A549 treated with Hydrocortisone at 1 μM for 4 hours (cell line): ENCODE data around the gene RFPL2. TPM values are rescaled to one million over a fixed set of nuclear protein-coding genes. Genes with fewer than 3 reads are reported as not detected.

Experiments used
- total RNA-seq: library from RNA; stranded (reverse); fragments of 200-300 nt; extraction: Qiagen RNA extraction; gene quantifications from 5 replicates; pipeline ENCODE4 v1.2.3, GENCODE V29; 2022

The RFPL2 gene
- total RNA-seq: 0.09 to 0.24 TPM (median 0.16 TPM) in 5 replicates

GRCh38 chr22:32204856-32205722 is at the start of gene RFPL2:
Gene RFPL2, minus strand, starts transcription at chr22:32205073. Its CDS starts 2,622 bp downstream, at chr22:32202451.

DNA sequence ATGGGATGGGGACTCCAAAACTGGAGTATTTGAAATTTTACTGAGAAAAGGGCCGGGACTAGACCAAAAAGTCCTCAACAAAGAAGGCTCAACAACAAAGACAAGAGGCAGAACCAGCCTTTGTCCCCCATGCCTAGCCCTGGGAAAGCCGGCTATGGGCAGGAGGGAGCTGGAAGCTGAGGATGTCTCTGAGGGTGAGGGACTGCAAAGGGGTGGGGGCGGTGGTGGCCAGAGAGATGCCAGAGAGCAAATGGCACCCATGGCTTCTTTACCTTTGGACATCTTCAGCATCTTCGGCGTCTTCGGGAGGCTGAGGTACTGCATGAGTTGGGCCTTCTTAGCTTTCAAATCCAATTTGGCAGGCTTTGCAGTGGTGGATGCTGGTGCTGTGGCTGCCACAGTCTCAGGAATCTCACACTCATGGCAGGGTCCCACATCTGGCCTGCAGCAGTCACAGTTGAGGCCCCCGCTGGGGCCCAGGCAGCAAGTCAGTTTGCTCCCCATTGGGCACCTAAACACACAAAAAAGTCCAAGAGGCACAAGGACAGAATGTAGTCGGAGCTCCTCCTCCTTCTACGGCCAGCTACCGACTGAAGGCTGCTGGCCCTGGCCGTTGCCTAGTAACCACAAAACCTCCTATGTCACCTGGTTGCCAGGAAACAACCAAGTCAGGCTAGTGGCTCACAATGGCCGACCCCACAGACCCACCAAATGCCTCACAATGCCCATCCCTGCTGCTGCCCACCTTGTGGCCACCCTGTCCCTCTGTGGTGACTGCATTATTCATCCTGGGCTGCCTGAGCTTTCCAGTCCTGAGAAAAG is 46.0 kb downstream of the RFPL2 start, which contains the start of gene C22orf42:
TSS of gene C22orf42 (minus strand) at position 592 of the 822 bp plus-strand sequence. CDS start at position 504, 88 bp downstream.

Other genes with a start within 250 kb of the RFPL2 start
- gene SLC5A1, start 161.8 kb downstream of the RFPL2 start, total RNA-seq: 0.03 to 0.07 TPM (median 0.06 TPM) in 4 of 5 replicates, not detected in the other
- gene C22orf42, start 45.8 kb downstream of the RFPL2 start, total RNA-seq: not detected in 5 replicates
- gene SLC5A4, start 50.3 kb upstream of the RFPL2 start, total RNA-seq: not detected in 5 replicates
- not detected in 5 replicates for gene RFPL3, start 152.8 kb upstream of the RFPL2 start, total RNA-seq
- gene RTCB, start 207.2 kb upstream of the RFPL2 start, total RNA-seq: 74.3 to 93.2 TPM (median 77.2 TPM) in 5 replicates